DND-41 (cell line): Measurements from ENCODE around the gene CBX1.
"Not testable (repeated sequence)": the region's sequence is repeated elsewhere in the genome, so short reads cannot be mapped to it uniquely, and the experiment has no call there.

ENCODE experiments used
- ATAC-seq: fragments of 200-7000 bp; cut with Tn5 transposase; 3 replicates; pipeline ENCODE4 v1.9.1; 2021; ENCODE audit warnings: low read depth; ENCODE audit not compliant: insufficient read depth
- DNase-seq: peaks from one replicate; pipeline ENCODE4 v3.0.0-alpha.2; 2020
- H2AFZ ChIP-seq: 2 replicates; pipeline ENCODE4 v1.6.0; 2012; ENCODE audit warnings: low read depth, low read length
- H3K27ac ChIP-seq: 2 replicates; pipeline ENCODE4 v1.5.1; 2012; ENCODE audit warnings: low read length, inconsistent platforms
- H3K27me3 ChIP-seq: fragments of 200-600 bp; sonication (generic); 2 replicates; pipeline ENCODE4 v1.6.0; 2012; ENCODE audit warnings: low read length, mild to moderate bottlenecking, inconsistent platforms; ENCODE audit not compliant: insufficient read depth, poor library complexity
- H3K36me3 ChIP-seq: 2 replicates; pipeline ENCODE4 v1.5.1; 2012; ENCODE audit warnings: low read length, inconsistent platforms; ENCODE audit not compliant: insufficient read depth
- H3K4me1 ChIP-seq: 2 replicates; pipeline ENCODE4 v1.5.1; 2012; ENCODE audit warnings: mild to moderate bottlenecking, low read length; ENCODE audit not compliant: insufficient read depth
- H3K4me2 ChIP-seq: 2 replicates; pipeline ENCODE4 v1.6.0; 2012; ENCODE audit warnings: mild to moderate bottlenecking, moderate library complexity, low read length, inconsistent platforms; ENCODE audit not compliant: insufficient read depth
- H3K4me3 ChIP-seq, 2 experiments: fragments of 200-600 bp in 1 of 2; shearing (Covaris generic) in 1 of 2; 2 replicates each; pipeline ENCODE4 v1.5.1; 2012 to 2016; ENCODE audit warnings: inconsistent platforms in 2 of 2, low read length in 2 of 2, mild to moderate bottlenecking in 2 of 2, low read depth in 1 of 2, moderate library complexity in 1 of 2
- H3K79me2 ChIP-seq: 2 replicates; pipeline ENCODE4 v1.6.0; 2012; ENCODE audit warnings: low read length, inconsistent platforms; ENCODE audit not compliant: insufficient read depth
- H3K9ac ChIP-seq: 2 replicates; pipeline ENCODE4 v1.6.0; 2012; ENCODE audit warnings: low read depth, mild to moderate bottlenecking, inconsistent platforms, low read length, moderate library complexity
- H3K9me3 ChIP-seq: 2 replicates; pipeline ENCODE4 v1.5.1; 2012; ENCODE audit warnings: low read length, moderate library complexity, mild to moderate bottlenecking, inconsistent platforms; ENCODE audit not compliant: insufficient read depth, severe bottlenecking
- H4K20me1 ChIP-seq: 2 replicates; pipeline ENCODE4 v1.6.0; 2012; ENCODE audit warnings: low read length; ENCODE audit not compliant: insufficient read depth
- CTCF ChIP-seq: IDR thresholded peaks from 2 replicates; pipeline ENCODE4 v1.5.1; 2012; ENCODE audit warnings: borderline replicate concordance, low read length, moderate library complexity, mild to moderate bottlenecking; ENCODE audit not compliant: poor library complexity, severe bottlenecking; ENCODE audit errors: extremely low read depth
- EZH2 ChIP-seq: IDR thresholded peaks from 3 replicates; pipeline ENCODE4 v1.6.1; 2012; ENCODE audit warnings: borderline replicate concordance, low read depth, mild to moderate bottlenecking, moderate library complexity, low read length, inconsistent platforms; ENCODE audit not compliant: severe bottlenecking

The CBX1 gene

GRCh38 chr17:48074322-48075081 is 26.8 kb downstream of the CBX1 start:
- no peaks in the 10 kb centered on the region for H3K4me1 ChIP-seq
- H3K9me3 ChIP-seq: no peaks in the 10 kb centered on the region
- peaks cover 45% of the 10 kb centered on the region for H4K20me1 ChIP-seq
- DNase-seq (peak; percentile 75), ATAC-seq (peak; percentile 91)
- H3K4me3 ChIP-seq: no peak overlapping the region
- peaks cover 37% of the 10 kb centered on the region for H3K79me2 ChIP-seq
- no peak overlapping the region for H3K27ac ChIP-seq
- H2AFZ ChIP-seq: no peak overlapping the region
- TF ChIP-seq EZH2 (no peak), CTCF (peak; percentile 86)
- no peak overlapping the region for H3K4me2 ChIP-seq
- no peak overlapping the region for H3K9ac ChIP-seq
- H3K36me3 ChIP-seq: peaks cover 74% of the 10 kb centered on the region
- no peaks in the 10 kb centered on the region for H3K27me3 ChIP-seq

DNA sequence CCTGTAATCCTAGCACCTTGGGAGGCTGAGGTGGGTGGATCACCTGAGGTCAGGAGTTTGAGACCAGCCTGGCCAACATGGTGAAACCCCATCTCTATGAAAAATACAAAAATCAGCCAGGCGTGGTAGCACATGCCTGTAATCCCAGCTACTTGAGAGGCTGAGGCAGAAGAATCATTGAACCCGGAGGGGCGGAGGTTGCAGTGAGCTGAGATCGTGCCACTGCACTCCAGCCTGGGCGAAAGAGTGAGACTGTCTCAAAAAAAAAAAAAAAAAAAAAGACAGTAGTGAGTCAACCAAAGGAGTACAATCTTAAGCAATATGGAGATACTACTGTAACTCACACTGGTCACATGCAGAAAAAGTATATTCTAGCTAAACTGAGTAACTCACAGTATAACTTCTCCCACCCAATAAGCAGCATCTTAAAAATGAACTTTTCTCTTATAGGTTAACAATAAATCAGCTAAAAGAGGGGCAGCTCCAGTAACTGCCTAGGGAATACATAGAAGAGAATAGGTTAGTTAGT is 27.6 kb downstream of the CBX1 start:
- Histone ChIP-seq H4K20me1 (peaks cover 40% of the 10 kb centered on the region), H3K79me2 (peaks cover 29% of the 10 kb centered on the region), H3K36me3 (peaks cover 80% of the 10 kb centered on the region)
- not testable (repeated sequence) for DNase-seq, H3K9ac ChIP-seq, H3K27ac ChIP-seq, H3K4me2 ChIP-seq, H3K9me3 ChIP-seq, H3K27me3 ChIP-seq, ATAC-seq, H3K4me1 ChIP-seq, H2AFZ ChIP-seq, H3K4me3 ChIP-seq

DNA sequence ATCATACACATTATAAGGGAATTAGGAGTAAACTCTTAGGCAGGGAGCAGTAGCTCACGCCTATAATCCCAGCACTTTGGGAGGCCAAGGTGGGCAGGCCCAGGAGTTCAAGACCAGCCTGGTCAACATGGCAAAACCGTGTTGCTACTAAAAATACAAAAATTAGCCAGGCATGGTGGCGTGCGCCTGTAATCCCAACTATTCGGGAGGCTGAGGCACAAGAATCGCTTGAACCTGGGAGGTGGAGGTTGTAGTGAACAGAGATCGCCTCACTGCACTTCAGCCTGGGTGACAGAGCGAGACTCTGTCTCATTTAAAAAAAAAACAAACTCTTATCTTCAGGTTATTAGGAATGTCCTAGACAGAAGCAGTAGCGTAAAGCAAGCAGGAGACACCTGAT is 28.5 kb downstream of the CBX1 start:
- peaks cover 41% of the 10 kb centered on the region for H4K20me1 ChIP-seq
- not testable (repeated sequence) for H3K27me3 ChIP-seq, H3K4me3 ChIP-seq, H3K27ac ChIP-seq, H2AFZ ChIP-seq, H3K9ac ChIP-seq, ATAC-seq, H3K4me2 ChIP-seq, DNase-seq, H3K4me1 ChIP-seq, H3K9me3 ChIP-seq
- H3K36me3 ChIP-seq: peaks cover 85% of the 10 kb centered on the region
- H3K79me2 ChIP-seq: peaks cover 23% of the 10 kb centered on the region

- TF ChIP-seq CTCF (no peak), EZH2 (no peak)
- Histone ChIP-seq H3K4me2 (no peak overlapping the region), H3K27me3 (no peaks in the 10 kb centered on the region), H3K79me2 (peaks cover 13% of the 10 kb centered on the region), H3K9me3 (no peaks in the 10 kb centered on the region), H3K4me1 (no peaks in the 10 kb centered on the region), H4K20me1 (peaks cover 37% of the 10 kb centered on the region), H2AFZ (no peak overlapping the region), H3K36me3 (peaks cover 92% of the 10 kb centered on the region), H3K27ac (no peak overlapping the region), H3K9ac (no peak overlapping the region), H3K4me3 (no peak overlapping the region)
- DNase-seq (no peak), ATAC-seq (no peak)
These were observed 29.6 kb downstream of the CBX1 start for GRCh38 chr17:48071654-48072053.
